Measurements from ENCODE around the gene C15orf39. TPM values are rescaled to one million over a fixed set of nuclear protein-coding genes. Genes with fewer than 3 reads are reported as not detected.

C15orf39 gene
- total and polyA plus RNA-seq, 2 of the 13 experiments (the other 11 are each of a cell fraction or from before 2014, with no cell fraction given), result 6.2 to 13.5 TPM

DNA sequence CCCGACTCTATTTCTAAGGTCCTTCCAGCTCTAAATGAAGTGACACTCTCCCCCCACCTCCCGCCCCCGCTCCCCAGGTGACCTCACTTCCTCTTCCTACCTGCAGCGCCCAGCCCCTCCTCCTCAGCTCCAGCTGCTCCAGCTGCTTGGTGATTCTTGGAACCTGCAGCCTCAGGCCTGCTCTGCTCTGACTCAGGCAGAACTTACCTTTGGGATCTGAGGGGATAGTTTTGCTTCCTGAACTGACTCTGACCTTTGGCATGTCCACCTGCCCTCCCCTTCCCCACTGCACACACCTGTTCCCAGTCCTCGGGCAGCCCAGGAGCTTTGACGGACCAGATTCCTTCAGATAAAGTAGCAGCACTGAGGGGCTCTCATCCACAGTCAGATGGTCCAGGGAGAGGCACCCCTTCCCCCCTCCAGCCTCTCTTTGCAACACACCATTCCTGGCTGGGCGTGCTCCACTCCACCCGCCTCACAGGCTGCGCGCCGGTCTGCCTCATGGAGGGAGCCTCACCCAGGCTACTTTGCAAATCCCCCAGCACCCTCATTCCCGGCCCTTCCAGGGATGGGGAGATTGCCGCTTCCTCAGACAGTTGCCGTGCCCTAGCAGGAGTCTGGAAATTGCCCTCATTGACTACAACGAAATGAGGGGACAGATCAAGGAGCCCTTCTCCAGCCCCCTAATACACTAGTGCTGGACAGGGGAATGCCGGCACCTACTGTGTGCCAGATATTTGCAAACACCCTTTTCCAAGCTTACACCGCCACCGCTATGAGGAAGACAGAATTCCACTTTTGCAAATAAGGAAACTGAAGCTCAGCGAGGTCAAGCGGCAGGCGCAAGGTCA is 692 bp upstream of the C15orf39 start (continued):
- TF ChIP-seq, protein P1, sequence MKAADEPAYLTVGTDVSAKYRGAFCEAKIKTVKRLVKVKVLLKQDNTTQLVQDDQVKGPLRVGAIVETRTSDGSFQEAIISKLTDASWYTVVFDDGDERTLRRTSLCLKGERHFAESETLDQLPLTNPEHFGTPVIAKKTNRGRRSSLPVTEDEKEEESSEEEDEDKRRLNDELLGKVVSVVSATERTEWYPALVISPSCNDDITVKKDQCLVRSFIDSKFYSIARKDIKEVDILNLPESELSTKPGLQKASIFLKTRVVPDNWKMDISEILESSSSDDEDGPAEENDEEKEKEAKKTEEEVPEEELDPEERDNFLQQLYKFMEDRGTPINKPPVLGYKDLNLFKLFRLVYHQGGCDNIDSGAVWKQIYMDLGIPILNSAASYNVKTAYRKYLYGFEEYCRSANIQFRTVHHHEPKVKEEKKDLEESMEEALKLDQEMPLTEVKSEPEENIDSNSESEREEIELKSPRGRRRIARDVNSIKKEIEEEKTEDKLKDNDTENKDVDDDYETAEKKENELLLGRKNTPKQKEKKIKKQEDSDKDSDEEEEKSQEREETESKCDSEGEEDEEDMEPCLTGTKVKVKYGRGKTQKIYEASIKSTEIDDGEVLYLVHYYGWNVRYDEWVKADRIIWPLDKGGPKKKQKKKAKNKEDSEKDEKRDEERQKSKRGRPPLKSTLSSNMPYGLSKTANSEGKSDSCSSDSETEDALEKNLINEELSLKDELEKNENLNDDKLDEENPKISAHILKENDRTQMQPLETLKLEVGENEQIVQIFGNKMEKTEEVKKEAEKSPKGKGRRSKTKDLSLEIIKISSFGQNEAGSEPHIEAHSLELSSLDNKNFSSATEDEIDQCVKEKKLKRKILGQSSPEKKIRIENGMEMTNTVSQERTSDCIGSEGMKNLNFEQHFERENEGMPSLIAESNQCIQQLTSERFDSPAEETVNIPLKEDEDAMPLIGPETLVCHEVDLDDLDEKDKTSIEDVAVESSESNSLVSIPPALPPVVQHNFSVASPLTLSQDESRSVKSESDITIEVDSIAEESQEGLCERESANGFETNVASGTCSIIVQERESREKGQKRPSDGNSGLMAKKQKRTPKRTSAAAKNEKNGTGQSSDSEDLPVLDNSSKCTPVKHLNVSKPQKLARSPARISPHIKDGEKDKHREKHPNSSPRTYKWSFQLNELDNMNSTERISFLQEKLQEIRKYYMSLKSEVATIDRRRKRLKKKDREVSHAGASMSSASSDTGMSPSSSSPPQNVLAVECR (CRISPR knock-in tag; IDR thresholded peaks at IDR 0.05; ENCODE audit: borderline replicate concordance), result peak; percentile 4; the same call in 1 of the 2 replicates
- TF ChIP-seq ZKSCAN1 (IDR thresholded peaks at IDR 0.05; ENCODE audit: low read length) (peak; percentile 67; the same call in 1 of the 2 replicates), MAF1 (CRISPR knock-in tag; IDR thresholded peaks at IDR 0.05; ENCODE audit: borderline replicate concordance) (no peak), CREM (IDR thresholded peaks at IDR 0.05) (peak; percentile 67; the same call in 1 of the 2 replicates), CREM (CRISPR knock-in tag; IDR thresholded peaks at IDR 0.05) (no peak), ZNF891 (CRISPR knock-in tag; IDR thresholded peaks at IDR 0.05) (peak; percentile 9), HOXA7 (CRISPR knock-in tag; IDR thresholded peaks at IDR 0.05) (no peak), FOXO4 (CRISPR knock-in tag; conservative IDR thresholded peaks at IDR 0.05) (0 out of 2 replicates have a peak, but pooled peaks have one; percentile 59), POGZ (CRISPR knock-in tag; IDR thresholded peaks at IDR 0.05) (no peak), CEBPZ (IDR thresholded peaks at IDR 0.05; ENCODE audit: low read length) (no peak), DRAP1 (CRISPR knock-in tag; IDR thresholded peaks at IDR 0.05) (0 out of 2 replicates have a peak, but pooled peaks have one; percentile 14), NONO (IDR thresholded peaks at IDR 0.05) (no peak), NONO (CRISPR knock-in tag; conservative IDR thresholded peaks at IDR 0.05) (peak; percentile 72; the same call in 1 of the 2 replicates), CBX2 (IDR thresholded peaks at IDR 0.05; ENCODE audit: low read depth, low read length) (no peak), CBX2 (CRISPR knock-in tag; IDR thresholded peaks at IDR 0.05; ENCODE audit: low read depth) (no peak)
- TF ChIP-seq, protein P2, sequence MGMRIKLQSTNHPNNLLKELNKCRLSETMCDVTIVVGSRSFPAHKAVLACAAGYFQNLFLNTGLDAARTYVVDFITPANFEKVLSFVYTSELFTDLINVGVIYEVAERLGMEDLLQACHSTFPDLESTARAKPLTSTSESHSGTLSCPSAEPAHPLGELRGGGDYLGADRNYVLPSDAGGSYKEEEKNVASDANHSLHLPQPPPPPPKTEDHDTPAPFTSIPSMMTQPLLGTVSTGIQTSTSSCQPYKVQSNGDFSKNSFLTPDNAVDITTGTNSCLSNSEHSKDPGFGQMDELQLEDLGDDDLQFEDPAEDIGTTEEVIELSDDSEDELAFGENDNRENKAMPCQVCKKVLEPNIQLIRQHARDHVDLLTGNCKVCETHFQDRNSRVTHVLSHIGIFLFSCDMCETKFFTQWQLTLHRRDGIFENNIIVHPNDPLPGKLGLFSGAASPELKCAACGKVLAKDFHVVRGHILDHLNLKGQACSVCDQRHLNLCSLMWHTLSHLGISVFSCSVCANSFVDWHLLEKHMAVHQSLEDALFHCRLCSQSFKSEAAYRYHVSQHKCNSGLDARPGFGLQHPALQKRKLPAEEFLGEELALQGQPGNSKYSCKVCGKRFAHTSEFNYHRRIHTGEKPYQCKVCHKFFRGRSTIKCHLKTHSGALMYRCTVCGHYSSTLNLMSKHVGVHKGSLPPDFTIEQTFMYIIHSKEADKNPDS (CRISPR knock-in tag; IDR thresholded peaks at IDR 0.05), result no peak

Measured in HepG2 (cell line).